Adrenal gland (tissue), 12 donors: Measurements from ENCODE around the gene TEDDM1. TPM values are rescaled to one million over a fixed set of nuclear protein-coding genes. Genes with fewer than 3 reads are reported as not detected.

Experiments used
- DNase-seq, 7 donors: peaks; one replicate each; pipeline ENCODE4 v3.0.0-alpha.2; 2019 to 2020
- H3K27ac ChIP-seq, 5 donors: fragments of 200-600 bp; sonication (generic) in 4 of 5; 1 replicate in 3 of 5; 2 replicates in 2 of 5; pipeline versions ENCODE4 v1.5.1 to v1.8.0; 2016 to 2020; ENCODE audit warnings: mild to moderate bottlenecking in 1 of 5
- H3K27me3 ChIP-seq: fragments of 200-600 bp; 2 replicates; pipeline ENCODE4 v1.8.0; 2021
- H3K36me3 ChIP-seq, 2 donors: fragments of 200-600 bp; replicated peaks in 1 of 2; 1 replicate in 1 of 2; 2 replicates in 1 of 2; pipeline versions ENCODE4 v1.5.1 to v1.8.0; 2018 to 2022
- H3K4me1 ChIP-seq, 2 donors: fragments of 200-600 bp; replicated peaks in 1 of 2; 1 replicate in 1 of 2; 2 replicates in 1 of 2; pipeline versions ENCODE4 v1.5.1 to v1.8.0; 2018 to 2021
- H3K4me3 ChIP-seq, 4 donors: fragments of 200-600 bp; sonication (generic) in 3 of 4; one replicate each; pipeline ENCODE4 v1.5.1; 2016 to 2018
- H3K9me3 ChIP-seq, 3 donors: fragments of 200-600 bp; sonication (generic) in 1 of 3; replicated peaks in 1 of 3; 1 replicate in 2 of 3; 2 replicates in 1 of 3; pipeline versions ENCODE4 v1.5.1 to v1.8.0; 2016 to 2021
- POLR2A ChIP-seq, 2 donors: fragments of 450-650 bp; IDR thresholded peaks; one replicate each; pipeline ENCODE4 v1.6.1; 2017; ENCODE audit warnings: antibody characterized with exemption in 2 of 2, mild to moderate bottlenecking in 2 of 2, moderate library complexity in 1 of 2
- WGBS, 4 donors: extraction: QIAGEN DNeasy Blood & Tissue Kit in 2 of 4; methylation state at CpG; one replicate each; pipeline versions ENCODE4 v1.1.5 to v1.1.7; 2013 to 2017; 5-methylcytosine and 5-hydroxymethylcytosine counted together
- intact Hi-C, 2 donors: fragments of 100-400 bp; cut with DNase I; formaldehyde crosslinking; loops; one replicate each; pipeline versions ENCODE4 v1.14.1 to v1.15.0; 2022 to 2023
- polyA plus RNA-seq, 3 donors: library from polyadenylated mRNA; stranded (reverse); fragments of 200-250 nt in 2 of 3; fragments of 350-450 nt in 1 of 3; fragmentation: Illumina TruSeq in 1 of 3; extraction: RNeasy Lipid Tissue Mini Kit (QIAGEN cat#74804) in 1 of 3; gene quantifications; one replicate each; pipeline ENCODE4 v1.2.3, GENCODE V29; 2013 to 2014
- total RNA-seq, 9 donors: library from RNA; depleted of rRNA in 4 of 9; stranded (reverse); fragments of >200 nt in 4 of 9; fragments of 120-200 nt in 1 of 9; fragmentation: NEBNext Ultra II Directional in 1 of 9; extraction: Animal tissue kit (Norgen Biotek cat#: 25700) in 1 of 9; gene quantifications; one replicate each; pipeline versions ENCODE4 v1.1.0 to v1.2.4, GENCODE V29; 2013 to 2023
- TF ChIP-seq, protein P1 (sequence below), 6 experiments: fragments of 450-650 bp in 4 of 6; fragments of 200-600 bp in 2 of 6; sonication (generic) in 1 of 6; IDR thresholded peaks; 1 replicate in 5 of 6; 2 replicates in 1 of 6; pipeline versions ENCODE4 v1.5.1 to v1.8.0; 2016 to 2021; ENCODE audit warnings: antibody characterized with exemption in 6 of 6, mild to moderate bottlenecking in 2 of 6, moderate library complexity in 1 of 6
- donor health status: healthy with polysubstance abuse.
- donor health status: Bipolar disorder and iron deficiency.
- donor health status: DM: yes; HTN: yes; CAD: no.
- donor health status: DM: no; HTN: no; CAD: no.
- donor health status: DM: no; HTN: no; CAD: no.
- donor health status: DM: yes; HTN: yes; CAD: no.

Gene TEDDM1
- total and polyA plus RNA-seq, 12 donors: not detected

DNA sequence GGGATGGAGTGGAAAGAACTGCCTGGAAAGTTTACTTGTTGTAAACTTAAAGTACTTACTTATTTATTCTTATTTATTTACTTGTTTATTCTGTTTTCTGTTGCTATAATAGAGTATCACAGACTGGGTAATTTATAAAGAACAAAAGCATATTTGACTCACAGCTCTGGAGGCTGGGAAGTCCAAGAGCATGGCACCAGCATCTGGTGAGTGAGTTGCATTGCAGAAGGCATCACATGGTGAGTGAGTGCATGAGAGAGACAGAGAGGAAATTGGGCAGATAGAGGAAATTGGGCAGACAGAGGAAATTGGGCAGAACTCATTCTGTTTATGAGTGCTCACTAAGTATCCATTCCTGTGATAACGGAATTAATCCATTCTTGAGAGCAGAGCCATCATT lies 37.9 kb upstream of the TEDDM1 start:
- Histone ChIP-seq H3K27me3 (no peaks in the 10 kb centered on the region), H3K36me3 (no peaks in the 10 kb centered on the region), H3K27ac (no peak overlapping the region), H3K4me1 (no peaks in the 10 kb centered on the region), H3K4me3 (no peak overlapping the region), H3K9me3 (no peaks in the 10 kb centered on the region)
- DNase-seq: peak in 1 of 7 donors; percentile 2
- TF ChIP-seq, protein P1, sequence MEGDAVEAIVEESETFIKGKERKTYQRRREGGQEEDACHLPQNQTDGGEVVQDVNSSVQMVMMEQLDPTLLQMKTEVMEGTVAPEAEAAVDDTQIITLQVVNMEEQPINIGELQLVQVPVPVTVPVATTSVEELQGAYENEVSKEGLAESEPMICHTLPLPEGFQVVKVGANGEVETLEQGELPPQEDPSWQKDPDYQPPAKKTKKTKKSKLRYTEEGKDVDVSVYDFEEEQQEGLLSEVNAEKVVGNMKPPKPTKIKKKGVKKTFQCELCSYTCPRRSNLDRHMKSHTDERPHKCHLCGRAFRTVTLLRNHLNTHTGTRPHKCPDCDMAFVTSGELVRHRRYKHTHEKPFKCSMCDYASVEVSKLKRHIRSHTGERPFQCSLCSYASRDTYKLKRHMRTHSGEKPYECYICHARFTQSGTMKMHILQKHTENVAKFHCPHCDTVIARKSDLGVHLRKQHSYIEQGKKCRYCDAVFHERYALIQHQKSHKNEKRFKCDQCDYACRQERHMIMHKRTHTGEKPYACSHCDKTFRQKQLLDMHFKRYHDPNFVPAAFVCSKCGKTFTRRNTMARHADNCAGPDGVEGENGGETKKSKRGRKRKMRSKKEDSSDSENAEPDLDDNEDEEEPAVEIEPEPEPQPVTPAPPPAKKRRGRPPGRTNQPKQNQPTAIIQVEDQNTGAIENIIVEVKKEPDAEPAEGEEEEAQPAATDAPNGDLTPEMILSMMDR (IDR thresholded peaks at IDR 0.05): no peak
- TF ChIP-seq POLR2A (IDR thresholded peaks at IDR 0.05): no peak
- intact Hi-C loops: no loop called here
- WGBS, 4 donors: 75 to 93% (median 87%) methylated on average over 1 of the region's 1 CpG

DNA sequence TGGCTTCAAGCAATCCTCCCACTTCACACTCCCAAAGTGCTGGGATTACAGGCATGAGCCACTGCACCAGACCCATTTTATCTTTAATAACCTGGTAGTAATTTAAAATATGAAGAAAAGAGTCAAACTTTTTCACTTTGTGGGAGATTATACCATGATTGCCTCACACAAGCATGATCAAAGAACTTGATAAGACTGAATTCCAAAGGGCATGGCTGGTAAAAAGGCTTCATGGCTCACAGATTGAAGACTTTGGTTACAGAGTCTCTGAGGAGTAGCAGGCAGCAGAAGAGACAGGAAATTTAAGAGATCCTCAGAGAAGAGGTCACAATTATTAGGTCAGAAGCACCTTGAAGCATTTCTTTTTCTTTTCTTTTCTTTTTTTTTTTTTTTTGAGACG lies 33.1 kb upstream of the TEDDM1 start:
- DNase-seq: no peak
- H3K27me3 ChIP-seq: no peaks in the 10 kb centered on the region
- WGBS, 4 donors: 74 to 100% (median 94%) methylated on average over 1 of the region's 1 CpG
- intact Hi-C loops: no loop called here
- TF ChIP-seq, protein P1 (IDR thresholded peaks at IDR 0.05): no peak
- no peak for TF ChIP-seq POLR2A (IDR thresholded peaks at IDR 0.05)
- no peak overlapping the region for H3K27ac ChIP-seq
- H3K9me3 ChIP-seq: no peaks in the 10 kb centered on the region
- H3K4me1 ChIP-seq: no peaks in the 10 kb centered on the region
- H3K4me3 ChIP-seq: no peak overlapping the region
- H3K36me3 ChIP-seq: no peaks in the 10 kb centered on the region

DNA sequence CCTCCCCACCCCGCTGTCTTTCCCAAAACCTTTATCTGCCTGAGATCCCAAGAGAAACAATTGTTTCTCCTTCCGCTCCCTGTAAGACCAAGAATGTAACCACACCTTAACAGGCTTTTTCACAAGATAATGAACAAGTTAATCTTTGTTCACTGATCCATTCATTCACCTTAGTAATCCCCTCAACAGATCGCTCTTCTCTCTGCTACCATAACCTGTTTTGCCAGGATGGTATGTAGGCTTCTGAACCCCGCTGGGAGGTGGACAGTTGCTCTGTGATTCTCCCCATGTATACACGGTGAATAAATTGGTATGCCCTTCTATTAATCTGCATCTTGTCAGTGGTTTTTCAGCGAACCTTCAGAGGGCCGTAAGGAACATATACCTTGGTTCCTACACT lies 30.8 kb upstream of the TEDDM1 start:
- intact Hi-C loops: no loop called here

DNA sequence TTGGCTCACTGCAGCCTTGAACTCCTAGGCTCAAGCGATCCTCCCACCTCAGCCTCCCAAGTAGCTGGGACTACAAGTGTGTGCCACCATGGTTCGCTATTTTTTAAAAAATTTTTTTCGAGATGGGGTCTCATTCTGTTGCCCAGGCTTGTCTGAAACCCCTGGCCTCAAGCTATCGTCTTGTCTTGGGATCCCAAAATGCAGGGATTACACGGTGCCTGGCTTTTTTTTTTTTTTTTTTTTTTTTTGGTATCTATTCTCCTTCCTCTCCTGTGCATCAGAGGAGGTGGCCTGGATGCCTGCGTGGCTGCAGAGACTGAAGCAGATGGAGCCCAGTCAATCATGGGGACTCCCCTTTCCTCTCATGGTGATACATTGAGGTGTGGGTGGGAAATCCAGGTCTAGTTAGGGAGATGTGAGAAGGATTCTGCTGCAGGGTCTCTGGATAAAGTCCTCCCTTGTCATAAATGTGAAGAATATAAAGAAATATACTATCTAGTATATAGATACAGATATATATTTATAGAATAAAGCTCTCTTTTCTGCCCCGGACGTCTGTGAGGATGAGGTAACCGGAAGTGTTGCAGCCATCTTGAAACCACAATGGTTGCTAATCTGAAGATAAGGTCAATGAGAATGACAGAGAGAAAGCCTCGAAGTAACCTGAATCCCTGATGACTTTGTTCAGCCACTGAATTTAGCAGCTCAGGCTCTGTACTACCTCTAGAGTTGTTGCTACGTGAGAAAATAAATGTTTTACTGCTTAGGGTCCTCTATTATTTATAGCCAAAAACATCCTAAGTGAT lies 30.0 kb upstream of the TEDDM1 start:
- intact Hi-C loops: no loop called here
- WGBS, 4 donors: 69 to 74% (median 72%) methylated on average over 11 of the region's 11 CpGs
- no peak for TF ChIP-seq POLR2A (IDR thresholded peaks at IDR 0.05)

More for the DNA sequence above, 30.8 kb upstream of the TEDDM1 start:
- no peak for DNase-seq
- no peaks in the 10 kb centered on the region for H3K4me1 ChIP-seq
- no peaks in the 10 kb centered on the region for H3K36me3 ChIP-seq
- H3K4me3 ChIP-seq: no peak overlapping the region
- 83 to 90% (median 87%) methylated on average over 7 of the region's 7 CpGs for WGBS, 4 donors
- no peaks in the 10 kb centered on the region for H3K27me3 ChIP-seq
- no peak overlapping the region for H3K27ac ChIP-seq
- H3K9me3 ChIP-seq: no peaks in the 10 kb centered on the region
- no peak for TF ChIP-seq POLR2A (IDR thresholded peaks at IDR 0.05)
- TF ChIP-seq, protein P1 (IDR thresholded peaks at IDR 0.05): no peak

DNA sequence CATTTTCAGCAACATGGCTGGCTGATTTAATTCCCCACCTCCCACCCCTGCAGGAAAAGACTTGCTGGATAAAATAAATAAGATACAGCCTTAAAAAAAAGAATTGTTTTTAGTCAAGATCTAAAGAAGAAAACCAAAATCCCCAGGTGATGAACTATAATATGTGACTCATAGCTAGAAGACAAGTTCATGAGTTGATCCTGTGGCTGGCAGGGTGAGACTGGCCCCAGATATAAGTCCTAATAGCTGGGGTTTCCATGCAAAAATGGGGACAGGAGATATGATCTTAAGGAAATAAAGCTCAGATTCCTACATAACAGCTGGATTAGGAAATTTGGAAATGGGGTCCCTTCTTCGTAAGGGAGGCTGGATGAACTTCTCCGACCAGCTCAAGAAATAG lies 27.6 kb upstream of the TEDDM1 start:
- WGBS, 4 donors: 86 to 95% (median 92%) methylated on average over 2 of the region's 2 CpGs
- no peak for DNase-seq
- no peak overlapping the region for H3K4me3 ChIP-seq
- no peaks in the 10 kb centered on the region for H3K4me1 ChIP-seq
- peaks cover under 1% of the 10 kb centered on the region for H3K27me3 ChIP-seq
- no peak for TF ChIP-seq POLR2A (IDR thresholded peaks at IDR 0.05)
- TF ChIP-seq, protein P1 (IDR thresholded peaks at IDR 0.05): no peak
- H3K9me3 ChIP-seq: no peaks in the 10 kb centered on the region
- no peaks in the 10 kb centered on the region for H3K36me3 ChIP-seq
- H3K27ac ChIP-seq: no peak overlapping the region
- intact Hi-C loops: no loop called here

More for the DNA sequence above, 30.0 kb upstream of the TEDDM1 start:
- Histone ChIP-seq H3K36me3 (no peaks in the 10 kb centered on the region), H3K9me3 (no peaks in the 10 kb centered on the region), H3K27ac (no peak overlapping the region), H3K27me3 (no peaks in the 10 kb centered on the region), H3K4me1 (no peaks in the 10 kb centered on the region), H3K4me3 (no peak overlapping the region)
- no peak for DNase-seq
